HG03558 (cell line): ENCODE results near the gene UGT8.
A peak's percentile ranks its signal among the peaks of the same experiment; 100 is the strongest.
"Not testable (repeated sequence)": the region's sequence is repeated elsewhere in the genome, so short reads cannot be mapped to it uniquely, and the experiment has no call there.

Experiments used
- ATAC-seq: cut with Tn5 transposase; IDR thresholded peaks from one replicate; pipeline ENCODE4 v1.9.1; 2021; ENCODE audit warnings: moderate number of reproducible peaks; ENCODE audit not compliant: unreplicated experiment; ENCODE audit errors: extremely low read depth

The UGT8 gene, protein sequence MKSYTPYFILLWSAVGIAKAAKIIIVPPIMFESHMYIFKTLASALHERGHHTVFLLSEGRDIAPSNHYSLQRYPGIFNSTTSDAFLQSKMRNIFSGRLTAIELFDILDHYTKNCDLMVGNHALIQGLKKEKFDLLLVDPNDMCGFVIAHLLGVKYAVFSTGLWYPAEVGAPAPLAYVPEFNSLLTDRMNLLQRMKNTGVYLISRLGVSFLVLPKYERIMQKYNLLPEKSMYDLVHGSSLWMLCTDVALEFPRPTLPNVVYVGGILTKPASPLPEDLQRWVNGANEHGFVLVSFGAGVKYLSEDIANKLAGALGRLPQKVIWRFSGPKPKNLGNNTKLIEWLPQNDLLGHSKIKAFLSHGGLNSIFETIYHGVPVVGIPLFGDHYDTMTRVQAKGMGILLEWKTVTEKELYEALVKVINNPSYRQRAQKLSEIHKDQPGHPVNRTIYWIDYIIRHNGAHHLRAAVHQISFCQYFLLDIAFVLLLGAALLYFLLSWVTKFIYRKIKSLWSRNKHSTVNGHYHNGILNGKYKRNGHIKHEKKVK

GRCh38 chr4:114598191-114599121 lies at the start of gene UGT8:
UGT8 (plus strand) TSS chr4:114598807; CDS start chr4:114622881, 24,074 bp downstream.
- peak; percentile 30 for ATAC-seq

- no peak for ATAC-seq
Observed at GRCh38 chr4:114549638-114550037, 49.0 kb upstream of the UGT8 start.

- ATAC-seq, result no peak
Observed at GRCh38 chr4:114558446-114559020, 40.1 kb upstream of the UGT8 start.

GRCh38 chr4:114561590-114561989 lies 37.0 kb upstream of the UGT8 start:
- no peak for ATAC-seq

GRCh38 chr4:114562176-114562904 lies 36.3 kb upstream of the UGT8 start:
- no peak for ATAC-seq

DNA sequence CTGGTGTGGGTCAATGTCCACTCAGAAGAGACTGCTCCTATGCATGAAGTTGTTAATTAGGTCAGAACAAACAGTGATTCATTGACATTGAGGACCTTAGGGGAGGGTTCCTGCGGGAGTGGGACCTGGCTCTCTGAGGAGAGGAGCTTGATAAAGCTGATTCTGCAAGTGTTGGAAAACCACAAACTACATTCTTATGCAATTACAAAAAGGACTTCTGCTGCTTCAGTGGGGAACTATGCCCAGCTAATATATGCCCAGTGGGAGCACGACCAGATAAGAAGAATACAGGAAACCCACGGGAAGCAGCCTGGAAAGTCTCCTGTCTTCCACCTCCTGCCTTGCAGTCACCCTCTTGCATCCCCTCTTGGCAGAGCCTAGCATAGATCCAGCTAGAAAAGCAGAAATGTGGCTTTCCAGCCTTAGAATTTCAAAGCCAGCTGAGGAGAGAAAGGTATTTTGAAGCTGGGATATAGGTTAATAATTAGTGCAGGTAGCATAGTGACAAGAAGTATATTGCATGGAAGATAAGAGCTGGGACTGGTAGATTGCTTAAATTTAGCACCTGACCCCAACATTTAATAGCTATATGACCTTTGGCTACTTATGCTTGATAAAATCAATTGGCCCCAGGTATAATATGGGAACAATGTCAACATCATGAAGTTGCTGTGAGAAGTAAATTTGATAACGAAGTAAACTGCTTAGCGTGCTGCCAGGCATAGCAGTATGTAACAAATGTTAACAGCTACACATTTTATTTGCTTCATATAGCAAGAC lies 34.9 kb upstream of the UGT8 start:
- ATAC-seq, result no peak

GRCh38 chr4:114577386-114577785 lies 21.2 kb upstream of the UGT8 start:
- ATAC-seq, result no peak

DNA sequence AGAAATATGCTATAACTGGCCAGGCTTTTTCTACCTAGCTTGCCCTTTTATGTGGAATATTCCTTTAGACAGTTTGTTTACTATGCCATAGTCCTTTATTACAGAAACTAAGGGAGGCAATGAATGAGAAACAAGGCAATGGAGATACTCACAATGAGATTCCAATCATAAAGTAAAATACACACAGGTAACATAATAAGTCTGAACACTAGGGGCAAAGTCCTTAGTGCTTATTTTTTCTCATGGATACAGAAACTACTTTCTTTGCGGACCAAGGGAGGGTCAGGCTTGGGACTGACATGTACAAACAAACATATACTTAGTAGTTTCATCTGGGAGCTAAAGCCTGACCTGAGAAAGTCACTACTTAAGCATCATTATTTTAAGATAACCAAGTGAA lies 16.0 kb upstream of the UGT8 start:
- no peak for ATAC-seq

DNA sequence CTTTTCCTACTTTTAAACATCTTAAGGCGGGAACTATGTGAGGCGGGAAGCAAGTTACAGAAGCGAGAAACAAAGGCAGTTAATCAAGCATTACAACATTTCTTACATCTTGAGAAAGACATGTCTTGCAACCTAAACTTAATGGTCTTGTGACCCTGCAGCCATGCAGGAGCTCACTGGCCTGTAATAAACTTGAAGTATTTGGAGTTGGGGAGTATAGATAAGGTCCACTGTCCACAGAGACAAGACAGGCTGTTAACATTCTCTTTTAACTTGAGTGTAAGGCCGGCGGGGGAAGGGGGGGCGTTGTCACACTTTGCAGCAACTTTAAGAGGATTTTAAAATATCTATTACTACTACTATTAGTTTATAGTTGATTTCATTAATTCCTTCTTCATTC lies 10.3 kb upstream of the UGT8 start:
- ATAC-seq, result no peak

DNA sequence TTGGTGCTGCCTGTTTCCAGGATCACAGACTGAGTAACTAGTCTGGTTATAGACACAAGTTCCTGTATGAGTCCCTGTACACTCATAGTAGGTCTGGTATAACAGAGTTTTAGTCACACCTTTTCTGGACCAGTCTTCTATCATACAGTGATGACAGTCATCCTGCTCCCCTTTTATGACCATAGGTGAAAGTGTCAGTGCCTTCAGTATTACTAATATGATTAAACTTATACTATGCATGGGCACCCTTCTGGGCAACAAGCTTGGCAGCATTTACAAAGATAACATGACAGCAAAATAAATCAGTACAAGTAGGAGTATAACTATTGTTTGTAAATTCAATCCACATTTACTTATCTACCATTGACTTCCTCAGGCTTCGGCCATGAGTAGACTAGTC lies 8.2 kb upstream of the UGT8 start:
- not testable (repeated sequence) for ATAC-seq

- ATAC-seq, result no peak
Observed at GRCh38 chr4:114593526-114593925, 5.1 kb upstream of the UGT8 start.

DNA sequence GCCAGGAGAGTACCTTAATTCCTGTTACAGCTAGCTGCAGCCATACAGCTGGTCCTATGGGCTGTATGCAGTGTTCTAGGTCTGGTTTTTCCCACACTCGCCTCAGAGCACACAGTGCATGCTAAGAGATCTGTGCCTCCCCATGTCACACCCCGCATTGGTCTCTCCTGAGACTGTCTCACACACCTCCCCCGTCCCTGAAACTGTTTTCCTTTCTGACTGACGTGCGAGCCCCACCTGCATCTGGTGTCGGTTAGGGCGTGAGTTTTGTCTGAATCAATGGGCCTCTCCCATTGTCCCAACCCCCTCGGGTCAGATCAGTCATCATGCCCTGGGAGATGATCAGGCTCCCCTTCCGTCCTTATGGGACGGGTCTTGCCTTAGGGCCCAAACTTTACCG lies 3.4 kb upstream of the UGT8 start:
- ATAC-seq, result no peak

GRCh38 chr4:114595921-114596320 lies 2.7 kb upstream of the UGT8 start:
- no peak for ATAC-seq

- ATAC-seq, result no peak
Observed at GRCh38 chr4:114597410-114598115, 1.0 kb upstream of the UGT8 start.

DNA sequence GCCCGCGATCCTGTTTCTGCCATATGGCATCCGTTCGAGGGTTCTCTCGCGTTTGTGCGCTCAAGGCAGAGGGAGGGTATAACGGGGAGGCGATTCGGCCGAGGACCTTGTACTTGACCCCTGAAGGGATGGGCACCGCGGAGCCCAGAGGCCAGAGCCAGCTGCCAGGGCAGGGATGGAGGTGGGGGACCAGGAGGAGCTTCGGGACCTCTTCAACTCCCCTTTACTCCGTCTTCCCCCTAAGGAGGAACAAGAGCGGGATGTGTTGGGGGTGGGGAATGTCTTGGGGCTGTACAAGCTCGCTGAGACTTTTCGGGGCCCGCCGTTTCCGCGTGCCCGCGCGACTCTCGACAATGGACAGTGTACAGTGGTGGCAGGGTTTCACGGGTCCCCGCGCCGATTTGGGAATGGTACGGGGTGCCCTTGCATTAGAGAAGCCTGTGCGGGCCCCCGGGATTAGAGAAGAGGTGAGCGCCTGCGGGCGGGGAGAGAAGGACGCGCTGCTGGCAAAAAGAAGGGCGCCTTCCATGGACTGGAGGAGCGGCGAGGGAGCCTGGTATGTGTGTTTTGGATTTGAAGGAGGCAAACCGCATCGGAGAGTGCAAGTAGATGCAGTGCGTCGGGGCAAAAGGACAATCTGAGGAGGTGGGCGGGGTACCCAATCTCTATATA lies 760 bp downstream of the UGT8 start:
- ATAC-seq, result no peak

GRCh38 chr4:114599903-114600552 lies 1.4 kb downstream of the UGT8 start:
- no peak for ATAC-seq

DNA sequence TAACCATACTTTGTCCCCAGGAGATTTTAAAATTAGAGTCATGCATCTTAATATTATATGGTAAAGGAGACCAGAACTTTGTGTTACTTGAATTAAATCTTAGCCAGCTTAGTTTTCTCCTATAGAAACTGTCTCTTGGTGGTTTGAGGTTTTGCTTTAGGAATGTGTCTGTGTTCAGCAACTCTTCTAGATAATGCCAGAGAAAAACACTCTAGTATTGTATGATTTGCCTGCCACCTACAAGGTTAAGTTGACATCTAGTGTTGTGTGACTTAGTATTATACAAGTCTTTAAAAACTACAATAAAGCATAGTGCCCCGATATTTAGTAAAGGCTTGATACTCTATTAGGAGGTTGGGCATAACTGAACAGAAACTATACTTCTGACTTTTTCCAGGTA lies 2.1 kb downstream of the UGT8 start:
- no peak for ATAC-seq
